Dendritic cell treated with granulocyte-macrophage colony-stimulating factor and Interleukin-4, amounts not matched to agents 40 ng/mL and 50 ng/mL, for 4 days (primary cell): ENCODE data around the gene POU5F1.
"Not testable (repeated sequence)": the region's sequence is repeated elsewhere in the genome, so short reads cannot be mapped to it uniquely, and the experiment has no call there.

Experiments used
- H3K27ac Mint-ChIP-seq: one replicate; pipeline ENCODE4 v1.8.0; 2022; ENCODE audit warnings: mild to moderate bottlenecking, mixed read lengths
- H3K27me3 Mint-ChIP-seq: one replicate; pipeline ENCODE4 v1.8.0; 2022; ENCODE audit warnings: mild to moderate bottlenecking, mixed read lengths
- H3K36me3 Mint-ChIP-seq: one replicate; pipeline ENCODE4 v1.8.0; 2022; ENCODE audit warnings: low read depth, mixed read lengths
- H3K4me1 Mint-ChIP-seq: one replicate; pipeline ENCODE4 v1.8.0; 2022; ENCODE audit warnings: low read depth, mixed read lengths
- H3K4me3 Mint-ChIP-seq: one replicate; pipeline ENCODE4 v1.8.0; 2022; ENCODE audit warnings: mild to moderate bottlenecking, moderate library complexity, mixed read lengths
- H3K9me3 Mint-ChIP-seq: one replicate; pipeline ENCODE4 v1.8.0; 2022; ENCODE audit warnings: mixed read lengths
- intact Hi-C: fragments of 100-400 bp; cut with micrococcal nuclease; formaldehyde crosslinking; loops from one replicate; pipeline ENCODE4 v1.15.0; 2022

The POU5F1 gene

GRCh38 chr6:31183287-31183686 is 12.8 kb upstream of the POU5F1 start:
- H3K4me1 Mint-ChIP-seq: peaks cover 36% of the 10 kb centered on the region
- intact Hi-C loops, H3K27me3 Mint-ChIP-seq, H3K4me3 Mint-ChIP-seq, H3K27ac Mint-ChIP-seq, H3K9me3 Mint-ChIP-seq, H3K36me3 Mint-ChIP-seq: not testable (repeated sequence)

GRCh38 chr6:31180500-31180899 is 10.0 kb upstream of the POU5F1 start:
- Mint-ChIP-seq H3K27me3 (no peaks in the 10 kb centered on the region), H3K9me3 (no peaks in the 10 kb centered on the region), H3K27ac (peak overlapping the region; percentile 83), H3K4me1 (peaks cover 20% of the 10 kb centered on the region), H3K36me3 (peaks cover 23% of the 10 kb centered on the region), H3K4me3 (peak overlapping the region; percentile 81)
- intact Hi-C loops: no loop called here

- H3K27me3 Mint-ChIP-seq: no peaks in the 10 kb centered on the region
- H3K4me1 Mint-ChIP-seq: peaks cover 18% of the 10 kb centered on the region
- no peaks in the 10 kb centered on the region for H3K9me3 Mint-ChIP-seq
- intact Hi-C loops: no loop called here
- H3K36me3 Mint-ChIP-seq: peaks cover 29% of the 10 kb centered on the region
- H3K4me3 Mint-ChIP-seq: peak overlapping the region; percentile 81
- peak overlapping the region; percentile 83 for H3K27ac Mint-ChIP-seq
Measured at GRCh38 chr6:31179896-31180295, 9.4 kb upstream of the POU5F1 start.

- Mint-ChIP-seq H3K4me1 (peaks cover 18% of the 10 kb centered on the region), H3K4me3 (peak overlapping the region; percentile 7), H3K36me3 (peaks cover 30% of the 10 kb centered on the region), H3K9me3 (no peaks in the 10 kb centered on the region), H3K27ac (peak overlapping the region; percentile 41), H3K27me3 (no peaks in the 10 kb centered on the region)
- intact Hi-C loops: no loop called here
Measured at GRCh38 chr6:31179042-31179386, 8.5 kb upstream of the POU5F1 start.

GRCh38 chr6:31178143-31179041 is 7.9 kb upstream of the POU5F1 start:
- intact Hi-C loops: no loop called here
- H3K27ac Mint-ChIP-seq: peak overlapping the region; percentile 41
- no peaks in the 10 kb centered on the region for H3K27me3 Mint-ChIP-seq
- peaks cover 18% of the 10 kb centered on the region for H3K4me1 Mint-ChIP-seq
- no peak overlapping the region for H3K4me3 Mint-ChIP-seq
- no peaks in the 10 kb centered on the region for H3K9me3 Mint-ChIP-seq
- peaks cover 30% of the 10 kb centered on the region for H3K36me3 Mint-ChIP-seq

GRCh38 chr6:31175971-31176370 is 5.5 kb upstream of the POU5F1 start:
- intact Hi-C loops: no loop called here
- Mint-ChIP-seq H3K4me3 (no peak overlapping the region), H3K36me3 (peaks cover 30% of the 10 kb centered on the region), H3K27ac (no peak overlapping the region), H3K9me3 (no peaks in the 10 kb centered on the region), H3K4me1 (peaks cover 18% of the 10 kb centered on the region), H3K27me3 (no peaks in the 10 kb centered on the region)

- Mint-ChIP-seq H3K4me1 (peaks cover 14% of the 10 kb centered on the region), H3K27me3 (no peaks in the 10 kb centered on the region), H3K36me3 (peaks cover 23% of the 10 kb centered on the region), H3K9me3 (no peaks in the 10 kb centered on the region), H3K4me3 (no peak overlapping the region), H3K27ac (no peak overlapping the region)
- intact Hi-C loops: no loop called here
Measured at GRCh38 chr6:31174378-31174777, 3.9 kb upstream of the POU5F1 start.

- Mint-ChIP-seq H3K9me3 (no peaks in the 10 kb centered on the region), H3K27me3 (no peaks in the 10 kb centered on the region), H3K36me3 (peaks cover 23% of the 10 kb centered on the region), H3K27ac (no peak overlapping the region), H3K4me1 (peaks cover 4% of the 10 kb centered on the region), H3K4me3 (no peak overlapping the region)
- intact Hi-C loops: no loop called here
Measured at GRCh38 chr6:31173406-31173805, 2.9 kb upstream of the POU5F1 start.

- H3K27me3 Mint-ChIP-seq: no peaks in the 10 kb centered on the region
- H3K4me3 Mint-ChIP-seq: no peak overlapping the region
- peaks cover 22% of the 10 kb centered on the region for H3K36me3 Mint-ChIP-seq
- intact Hi-C loops: no loop called here
- no peak overlapping the region for H3K27ac Mint-ChIP-seq
- no peaks in the 10 kb centered on the region for H3K9me3 Mint-ChIP-seq
- H3K4me1 Mint-ChIP-seq: no peaks in the 10 kb centered on the region
Measured at GRCh38 chr6:31172973-31173384, 2.5 kb upstream of the POU5F1 start.

GRCh38 chr6:31171931-31172905 is 1.7 kb upstream of the POU5F1 start:
- no peaks in the 10 kb centered on the region for H3K27me3 Mint-ChIP-seq
- H3K27ac Mint-ChIP-seq: no peak overlapping the region
- intact Hi-C loops: no loop called here
- H3K36me3 Mint-ChIP-seq: peaks cover 15% of the 10 kb centered on the region
- no peaks in the 10 kb centered on the region for H3K9me3 Mint-ChIP-seq
- H3K4me3 Mint-ChIP-seq: no peak overlapping the region
- H3K4me1 Mint-ChIP-seq: no peaks in the 10 kb centered on the region

GRCh38 chr6:31170987-31171671 is 647 bp upstream of the POU5F1 start:
- Mint-ChIP-seq H3K27me3 (no peaks in the 10 kb centered on the region), H3K9me3 (no peaks in the 10 kb centered on the region), H3K4me1 (no peaks in the 10 kb centered on the region), H3K4me3 (no peak overlapping the region), H3K36me3 (peaks cover 13% of the 10 kb centered on the region), H3K27ac (no peak overlapping the region)
- intact Hi-C loops: no loop called here

- intact Hi-C loops, H3K27me3 Mint-ChIP-seq, H3K36me3 Mint-ChIP-seq, H3K27ac Mint-ChIP-seq, H3K9me3 Mint-ChIP-seq, H3K4me3 Mint-ChIP-seq, H3K4me1 Mint-ChIP-seq: not testable (repeated sequence)
Measured at GRCh38 chr6:31169858-31170599, 453 bp downstream of the POU5F1 start.

GRCh38 chr6:31169123-31169857 is 1.2 kb downstream of the POU5F1 start:
- H3K27me3 Mint-ChIP-seq: no peaks in the 10 kb centered on the region
- intact Hi-C loops: no loop called here
- no peaks in the 10 kb centered on the region for H3K36me3 Mint-ChIP-seq
- no peak overlapping the region for H3K27ac Mint-ChIP-seq
- no peaks in the 10 kb centered on the region for H3K9me3 Mint-ChIP-seq
- H3K4me1 Mint-ChIP-seq: no peaks in the 10 kb centered on the region
- H3K4me3 Mint-ChIP-seq: no peak overlapping the region
